CD14-positive monocyte (primary cell): ENCODE results near the gene DNAJC1. TPM values are rescaled to one million over a fixed set of nuclear protein-coding genes. Genes with fewer than 3 reads are reported as not detected.

Experiments used
- DNase-seq, 3 donors: peaks; one replicate each; pipeline ENCODE4 v3.0.0-alpha.2; 2011 to 2022
- H2AFZ ChIP-seq: 2 replicates; pipeline ENCODE4 v1.6.0; 2012; ENCODE audit warnings: mild to moderate bottlenecking, low read depth, low read length, inconsistent platforms; ENCODE audit not compliant: insufficient read depth, poor library complexity, severe bottlenecking
- H3K27ac ChIP-seq, 2 donors: 1 replicate in 1 of 2; 2 replicates in 1 of 2; pipeline ENCODE4 v1.5.1; 2012 to 2013; ENCODE audit warnings: low read length in 2 of 2, control low read depth in 1 of 2, inconsistent platforms in 1 of 2, low read depth in 1 of 2, mild to moderate bottlenecking in 1 of 2
- H3K27me3 ChIP-seq, 2 donors: one replicate each; pipeline versions ENCODE4 v1.6.0 to v1.6.1; 2011 to 2013; ENCODE audit warnings: low read length in 2 of 2; ENCODE audit not compliant: control insufficient read depth in 2 of 2, insufficient read depth in 2 of 2
- H3K36me3 ChIP-seq, 2 donors: replicated peaks in 1 of 2; 1 replicate in 1 of 2; 2 replicates in 1 of 2; pipeline versions ENCODE4 v1.5.1 to v1.6.1; 2012 to 2013; ENCODE audit warnings: low read length in 2 of 2, control low read depth in 1 of 2, inconsistent platforms in 1 of 2, mild to moderate bottlenecking in 1 of 2; ENCODE audit not compliant: insufficient read depth in 2 of 2, control insufficient read depth in 1 of 2
- H3K4me1 ChIP-seq, 2 donors: 1 replicate in 1 of 2; 2 replicates in 1 of 2; pipeline versions ENCODE4 v1.5.1 to v1.6.1; 2012 to 2013; ENCODE audit warnings: low read length in 2 of 2, control low read depth in 1 of 2, inconsistent platforms in 1 of 2, mild to moderate bottlenecking in 1 of 2, moderate library complexity in 1 of 2; ENCODE audit not compliant: insufficient read depth in 2 of 2, control insufficient read depth in 1 of 2
- H3K4me2 ChIP-seq: replicated peaks from 2 replicates; pipeline ENCODE3; 2012; ENCODE audit warnings: low read length, moderate library complexity, mild to moderate bottlenecking; ENCODE audit not compliant: poor library complexity, severe bottlenecking; ENCODE audit errors: extremely low read depth
- H3K4me3 ChIP-seq, 3 experiments: fragments of 200-600 bp in 1 of 3; sonication (generic) in 1 of 3; replicated peaks in 1 of 3; 1 replicate in 2 of 3; 2 replicates in 1 of 3; pipeline ENCODE4 v1.5.1; 2011 to 2013; ENCODE audit warnings: low read length in 3 of 3, mild to moderate bottlenecking in 3 of 3, control low read depth in 2 of 3, low read depth in 2 of 3, inconsistent platforms in 1 of 3, moderate library complexity in 1 of 3
- H3K79me2 ChIP-seq: 2 replicates; pipeline ENCODE4 v1.6.0; 2012; ENCODE audit warnings: mild to moderate bottlenecking, control low read depth, inconsistent platforms, low read length, moderate library complexity; ENCODE audit not compliant: insufficient read depth
- H3K9ac ChIP-seq: 2 replicates; pipeline ENCODE4 v1.6.0; 2017; ENCODE audit warnings: low read length, mild to moderate bottlenecking; ENCODE audit not compliant: insufficient read depth, poor library complexity, severe bottlenecking
- H3K9me3 ChIP-seq, 2 donors: replicated peaks in 1 of 2; 1 replicate in 1 of 2; 2 replicates in 1 of 2; pipeline versions ENCODE4 v1.5.1 to v1.6.1; 2012 to 2013; ENCODE audit warnings: low read length in 2 of 2, control low read depth in 1 of 2; ENCODE audit not compliant: control insufficient read depth in 1 of 2, insufficient read depth in 1 of 2
- H4K20me1 ChIP-seq: 2 replicates; pipeline ENCODE4 v1.6.0; 2012; ENCODE audit warnings: mild to moderate bottlenecking, low read length, control low read depth, moderate library complexity; ENCODE audit not compliant: insufficient read depth
- H3K27ac Mint-ChIP-seq, 7 donors: one replicate each; pipeline ENCODE4 v1.8.0; 2020; ENCODE audit warnings: mild to moderate bottlenecking in 7 of 7, mixed read lengths in 7 of 7, moderate library complexity in 6 of 7, inconsistent platforms in 2 of 7
- H3K27me3 Mint-ChIP-seq, 3 donors: one replicate each; pipeline ENCODE4 v1.8.0; 2021 to 2022; ENCODE audit warnings: low read depth in 3 of 3, mild to moderate bottlenecking in 3 of 3, mixed read lengths in 3 of 3, moderate library complexity in 3 of 3, inconsistent platforms in 1 of 3
- H3K36me3 Mint-ChIP-seq, 2 donors: one replicate each; pipeline ENCODE4 v1.8.0; 2020; ENCODE audit warnings: mixed read lengths in 2 of 2, inconsistent platforms in 1 of 2, mild to moderate bottlenecking in 1 of 2
- H3K4me1 Mint-ChIP-seq: one replicate; pipeline ENCODE4 v1.8.0; 2020; ENCODE audit warnings: mild to moderate bottlenecking, mixed read lengths
- H3K4me3 Mint-ChIP-seq, 2 donors: one replicate each; pipeline ENCODE4 v1.8.0; 2020; ENCODE audit warnings: mild to moderate bottlenecking in 2 of 2, mixed read lengths in 2 of 2, moderate library complexity in 1 of 2
- H3K9me3 Mint-ChIP-seq, 7 donors: one replicate each; pipeline ENCODE4 v1.8.0; 2020 to 2022; ENCODE audit warnings: mixed read lengths in 7 of 7, mild to moderate bottlenecking in 6 of 7, moderate library complexity in 6 of 7, inconsistent platforms in 2 of 7
- WGBS: methylation state at CpG from one replicate; pipeline ENCODE4 v1.1.5; 2013; ENCODE audit warnings: missing lambda C conversion rate; ENCODE audit not compliant: insufficient coverage; 5-methylcytosine and 5-hydroxymethylcytosine counted together
- intact Hi-C, 2 donors: fragments of 100-400 bp; cut with micrococcal nuclease; formaldehyde crosslinking; loops; one replicate each; pipeline versions ENCODE4 v1.15.0 to v1.15.1; 2023
- polyA plus RNA-seq, 3 donors: library from polyadenylated mRNA; depleted of rRNA in 1 of 3; unstranded in 2 of 3; stranded (reverse) in 1 of 3; fragments of 300-500 nt in 2 of 3; fragments of >200 nt in 1 of 3; fragmentation: Illumina TruSeq in 2 of 3; gene quantifications; 1 replicate in 2 of 3; 2 replicates in 1 of 3; pipeline ENCODE4 v1.2.3, GENCODE V29; 2012 to 2021
- TF ChIP-seq, protein P1 (sequence below): fragments of 200-600 bp; IDR thresholded peaks from one replicate; pipeline ENCODE4 v1.8.0; 2022; ENCODE audit warnings: antibody characterized with exemption, mild to moderate bottlenecking

Gene DNAJC1
- polyA plus RNA-seq, 3 donors: 11.4 to 12.9 (median 12.5) TPM

DNA sequence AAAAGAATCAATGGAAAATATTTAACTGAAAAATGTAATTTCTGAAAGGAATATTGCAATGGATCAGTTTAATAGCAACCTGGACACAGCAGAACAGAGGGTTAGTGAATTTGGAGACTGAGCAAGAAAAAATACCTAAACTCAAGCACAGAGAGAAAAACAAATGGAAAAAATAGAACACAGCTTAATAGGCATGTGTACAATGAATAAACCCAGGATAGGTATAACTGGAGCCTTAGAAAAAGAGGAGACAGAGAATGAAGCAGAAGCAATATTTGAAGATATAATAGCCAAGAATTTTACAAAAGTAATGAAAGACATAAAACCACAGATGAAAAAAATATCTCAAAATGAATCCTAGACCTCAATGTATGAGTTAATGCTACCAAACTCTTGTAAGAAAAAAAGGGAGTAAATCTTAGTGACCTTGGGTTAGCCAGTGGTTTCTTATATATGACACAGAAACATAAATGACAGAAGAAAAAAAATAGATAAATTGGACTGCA lies 2.9 kb upstream of the DNAJC1 start:
- Histone ChIP-seq H3K27me3 (no peaks in the 10 kb centered on the region), H3K79me2 (peaks cover 12% of the 10 kb centered on the region), H4K20me1 (no peaks in the 10 kb centered on the region), H3K4me2 (no peak overlapping the region), H2AFZ (no peak overlapping the region), H3K27ac (no peak overlapping the region), H3K36me3 (no peaks in the 10 kb centered on the region), H3K9ac (no peak overlapping the region), H3K4me3 (no peak overlapping the region), H3K9me3 (no peaks in the 10 kb centered on the region), H3K4me1 (peaks cover 17 to 24% of the 10 kb centered on the region in 2 donors)
- peaks cover 23% of the 10 kb centered on the region for H3K4me1 Mint-ChIP-seq
- no peak overlapping the region for H3K4me3 Mint-ChIP-seq
- H3K36me3 Mint-ChIP-seq: no peaks in the 10 kb centered on the region
- intact Hi-C loops: loop anchor here (10.0 kb wide), 3 partner anchors 248 to 428 kb away; partner anchors contain the start of gene SPAG6 (in 1 of the 2)
- TF ChIP-seq, protein P1, sequence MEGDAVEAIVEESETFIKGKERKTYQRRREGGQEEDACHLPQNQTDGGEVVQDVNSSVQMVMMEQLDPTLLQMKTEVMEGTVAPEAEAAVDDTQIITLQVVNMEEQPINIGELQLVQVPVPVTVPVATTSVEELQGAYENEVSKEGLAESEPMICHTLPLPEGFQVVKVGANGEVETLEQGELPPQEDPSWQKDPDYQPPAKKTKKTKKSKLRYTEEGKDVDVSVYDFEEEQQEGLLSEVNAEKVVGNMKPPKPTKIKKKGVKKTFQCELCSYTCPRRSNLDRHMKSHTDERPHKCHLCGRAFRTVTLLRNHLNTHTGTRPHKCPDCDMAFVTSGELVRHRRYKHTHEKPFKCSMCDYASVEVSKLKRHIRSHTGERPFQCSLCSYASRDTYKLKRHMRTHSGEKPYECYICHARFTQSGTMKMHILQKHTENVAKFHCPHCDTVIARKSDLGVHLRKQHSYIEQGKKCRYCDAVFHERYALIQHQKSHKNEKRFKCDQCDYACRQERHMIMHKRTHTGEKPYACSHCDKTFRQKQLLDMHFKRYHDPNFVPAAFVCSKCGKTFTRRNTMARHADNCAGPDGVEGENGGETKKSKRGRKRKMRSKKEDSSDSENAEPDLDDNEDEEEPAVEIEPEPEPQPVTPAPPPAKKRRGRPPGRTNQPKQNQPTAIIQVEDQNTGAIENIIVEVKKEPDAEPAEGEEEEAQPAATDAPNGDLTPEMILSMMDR: no peak
- H3K9me3 Mint-ChIP-seq: no peaks in the 10 kb centered on the region
- no peak overlapping the region for H3K27ac Mint-ChIP-seq
- peaks cover 0 to 4% (median 0%) of the 10 kb centered on the region in 3 donors for H3K27me3 Mint-ChIP-seq
- no peak for DNase-seq

DNA sequence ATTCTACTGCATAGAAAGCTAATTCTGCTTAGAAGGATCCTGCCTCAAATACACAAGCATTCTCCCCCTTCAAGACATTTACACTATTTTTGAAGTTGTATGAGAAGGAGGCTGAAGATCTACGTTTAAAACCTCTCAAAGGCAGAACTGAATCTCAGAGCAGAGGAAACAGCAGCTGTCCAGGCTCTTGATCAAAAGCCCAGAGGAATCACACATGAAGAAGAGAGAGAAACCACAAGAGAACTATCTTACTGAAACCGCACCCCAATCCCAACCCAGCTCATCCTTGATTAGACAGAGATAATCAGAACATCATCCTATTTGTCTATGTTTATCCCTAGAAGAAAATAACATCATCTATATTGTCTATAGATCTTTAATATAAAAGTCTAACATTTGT lies 2.2 kb upstream of the DNAJC1 start:
- H3K27me3 Mint-ChIP-seq: peaks cover 0 to 4% (median 0%) of the 10 kb centered on the region in 3 donors
- Histone ChIP-seq H3K79me2 (peaks cover 19% of the 10 kb centered on the region), H3K4me1 (peaks cover 17 to 24% of the 10 kb centered on the region in 2 donors), H3K27ac (no peak overlapping the region), H3K9ac (no peak overlapping the region), H3K9me3 (no peaks in the 10 kb centered on the region), H4K20me1 (no peaks in the 10 kb centered on the region), H3K27me3 (no peaks in the 10 kb centered on the region), H3K4me2 (no peak overlapping the region), H3K4me3 (no peak overlapping the region), H3K36me3 (no peaks in the 10 kb centered on the region), H2AFZ (peak overlapping the region; percentile 46)
- TF ChIP-seq, protein P1: no peak
- H3K27ac Mint-ChIP-seq: no peak overlapping the region
- intact Hi-C loops: loop anchor here (10.0 kb wide), 3 partner anchors 249 to 429 kb away; partner anchors contain the start of gene SPAG6 (in 1 of the 2)
- WGBS: no CpG with 5 or more reads among the region's 2 CpGs
- DNase-seq: no peak
- H3K9me3 Mint-ChIP-seq: no peaks in the 10 kb centered on the region
- H3K36me3 Mint-ChIP-seq: no peaks in the 10 kb centered on the region
- no peak overlapping the region for H3K4me3 Mint-ChIP-seq
- peaks cover 26% of the 10 kb centered on the region for H3K4me1 Mint-ChIP-seq
